H9 (cell line): ENCODE measurements around the gene OR10H3. TPM values are rescaled to one million over a fixed set of nuclear protein-coding genes. Genes with fewer than 3 reads are reported as not detected.

Experiments
- DNase-seq: peaks from one replicate; pipeline ENCODE4 v3.0.0-alpha.2; 2017
- H2AFZ ChIP-seq: one replicate; pipeline ENCODE4 v1.6.1; 2013; ENCODE audit warnings: mild to moderate bottlenecking, low read length, control low read depth, moderate library complexity
- H2AK5ac ChIP-seq: 2 replicates; pipeline ENCODE4 v1.6.1; 2013; ENCODE audit warnings: low read length, control low read depth, mixed read lengths; ENCODE audit not compliant: insufficient read length
- H2BK120ac ChIP-seq: one replicate; pipeline ENCODE4 v1.6.1; 2013; ENCODE audit warnings: low read depth, mild to moderate bottlenecking, low read length, control low read depth, inconsistent platforms; ENCODE audit not compliant: poor library complexity, severe bottlenecking
- H2BK12ac ChIP-seq: 2 replicates; pipeline ENCODE4 v1.6.1; 2013; ENCODE audit warnings: low read length, control low read depth, mixed read lengths, low read depth; ENCODE audit not compliant: insufficient read length
- H2BK15ac ChIP-seq: 2 replicates; pipeline ENCODE4 v1.6.1; 2013; ENCODE audit warnings: low read depth, low read length, control low read depth
- H2BK20ac ChIP-seq: one replicate; pipeline ENCODE4 v1.6.1; 2013; ENCODE audit warnings: low read depth, mild to moderate bottlenecking, low read length, control low read depth, inconsistent platforms; ENCODE audit not compliant: poor library complexity, severe bottlenecking
- H2BK5ac ChIP-seq: 2 replicates; pipeline ENCODE4 v1.6.1; 2013; ENCODE audit warnings: low read length, control low read depth, mixed read lengths; ENCODE audit not compliant: insufficient read length
- H3K14ac ChIP-seq: 2 replicates; pipeline ENCODE4 v1.6.1; 2013; ENCODE audit warnings: low read length, control low read depth; ENCODE audit not compliant: insufficient read depth
- H3K18ac ChIP-seq: 2 replicates; pipeline ENCODE4 v1.6.1; 2013; ENCODE audit warnings: low read depth, mild to moderate bottlenecking, mixed read lengths, low read length, control low read depth; ENCODE audit not compliant: insufficient read length
- H3K23ac ChIP-seq: 2 replicates; pipeline ENCODE4 v1.6.1; 2013; ENCODE audit warnings: low read length, control low read depth, mixed read lengths, low read depth; ENCODE audit not compliant: insufficient read length
- H3K23me2 ChIP-seq: 2 replicates; pipeline ENCODE4 v1.6.1; 2013; ENCODE audit warnings: low read depth, mild to moderate bottlenecking, mixed read lengths, low read length, control low read depth; ENCODE audit not compliant: insufficient read length, poor library complexity, severe bottlenecking
- H3K27ac ChIP-seq: 2 replicates; pipeline ENCODE4 v1.5.1; 2013; ENCODE audit warnings: low read length, control low read depth, mixed read lengths, low read depth; ENCODE audit not compliant: insufficient read length
- H3K27me3 ChIP-seq: 2 replicates; pipeline ENCODE4 v1.6.1; 2013; ENCODE audit warnings: low read length, control low read depth, inconsistent platforms; ENCODE audit not compliant: insufficient read depth
- H3K4ac ChIP-seq: 2 replicates; pipeline ENCODE4 v1.6.1; 2013; ENCODE audit warnings: low read depth, mild to moderate bottlenecking, control low read depth, inconsistent platforms, low read length, moderate library complexity
- H3K4me1 ChIP-seq: 2 replicates; pipeline ENCODE4 v1.6.1; 2013; ENCODE audit warnings: low read length, control low read depth, inconsistent platforms; ENCODE audit not compliant: insufficient read depth
- H3K4me2 ChIP-seq: 2 replicates; pipeline ENCODE4 v1.6.1; 2013; ENCODE audit warnings: low read length, control low read depth, mixed read lengths; ENCODE audit not compliant: insufficient read length, insufficient read depth
- H3K56ac ChIP-seq: 2 replicates; pipeline ENCODE4 v1.6.1; 2013; ENCODE audit warnings: low read depth, mild to moderate bottlenecking, mixed read lengths, low read length, control low read depth; ENCODE audit not compliant: insufficient read length
- H3K79me1 ChIP-seq: 2 replicates; pipeline ENCODE4 v1.6.1; 2013; ENCODE audit warnings: low read depth, mild to moderate bottlenecking, moderate library complexity, low read length, control low read depth, inconsistent platforms; ENCODE audit not compliant: insufficient read depth, poor library complexity, severe bottlenecking
- H3K79me2 ChIP-seq: 2 replicates; pipeline ENCODE4 v1.6.1; 2013; ENCODE audit warnings: low read length, control low read depth, inconsistent platforms; ENCODE audit not compliant: insufficient read depth
- H3K9ac ChIP-seq: 2 replicates; pipeline ENCODE4 v1.6.1; 2013; ENCODE audit warnings: low read length, control low read depth, mixed read lengths; ENCODE audit not compliant: insufficient read length; ENCODE audit errors: extremely low read depth
- H3K9me3 ChIP-seq: one replicate; pipeline ENCODE4 v1.6.1; 2013; ENCODE audit warnings: low read depth, low read length, inconsistent platforms; ENCODE audit not compliant: control insufficient read depth
- H3T11ph ChIP-seq: one replicate; pipeline ENCODE4 v1.6.1; 2013; ENCODE audit warnings: mild to moderate bottlenecking, low read length, control low read depth, inconsistent platforms
- H4K20me1 ChIP-seq: one replicate; pipeline ENCODE4 v1.6.1; 2013; ENCODE audit not compliant: control insufficient read depth, insufficient read length, insufficient read depth
- H4K5ac ChIP-seq: 2 replicates; pipeline ENCODE4 v1.6.1; 2013; ENCODE audit warnings: low read depth, mild to moderate bottlenecking, mixed read lengths, low read length, control low read depth; ENCODE audit not compliant: insufficient read length
- H4K8ac ChIP-seq: replicated peaks from 2 replicates; pipeline ENCODE4 v1.6.1; 2013; ENCODE audit warnings: low read length, control low read depth, mixed read lengths, low read depth; ENCODE audit not compliant: insufficient read length
- H4K91ac ChIP-seq: 2 replicates; pipeline ENCODE4 v1.6.1; 2013; ENCODE audit warnings: low read depth, mild to moderate bottlenecking, moderate library complexity, mixed read lengths, low read length, control low read depth; ENCODE audit not compliant: insufficient read length
- H3K27ac Mint-ChIP-seq, 3 experiments: 2 replicates in 2 of 3; 3 replicates in 1 of 3; pipeline ENCODE4 v1.8.0; 2020 to 2021; ENCODE audit warnings: mixed read lengths in 3 of 3, mild to moderate bottlenecking in 1 of 3, moderate library complexity in 1 of 3
- H3K27me3 Mint-ChIP-seq: 2 replicates; pipeline ENCODE4 v1.8.0; 2021; ENCODE audit warnings: low read depth, mild to moderate bottlenecking, moderate library complexity, mixed read lengths
- H3K36me3 Mint-ChIP-seq, 3 experiments: 2 replicates in 2 of 3; 3 replicates in 1 of 3; pipeline ENCODE4 v1.8.0; 2020 to 2021; ENCODE audit warnings: low read depth in 3 of 3, mixed read lengths in 3 of 3; ENCODE audit not compliant: insufficient read depth in 1 of 3
- H3K4me1 Mint-ChIP-seq, 2 experiments: 2 replicates each; pipeline ENCODE4 v1.8.0; 2020; ENCODE audit warnings: mixed read lengths in 2 of 2
- H3K4me3 Mint-ChIP-seq, 2 experiments: 2 replicates in 1 of 2; 3 replicates in 1 of 2; pipeline ENCODE4 v1.8.0; 2020 to 2021; ENCODE audit warnings: mild to moderate bottlenecking in 2 of 2, mixed read lengths in 2 of 2, moderate library complexity in 1 of 2
- H3K9me3 Mint-ChIP-seq, 2 experiments: 2 replicates in 1 of 2; 3 replicates in 1 of 2; pipeline ENCODE4 v1.8.0; 2020; ENCODE audit warnings: mild to moderate bottlenecking in 2 of 2, mixed read lengths in 2 of 2, moderate library complexity in 1 of 2
- CTCF ChIP-seq: fragments of 200-600 bp; sonication (generic); conservative IDR thresholded peaks from 3 replicates; pipeline ENCODE4 v1.8.0; 2021; ENCODE audit warnings: antibody characterized with exemption, mild to moderate bottlenecking
- WGBS: extraction: QIAGEN DNeasy Blood & Tissue Kit; methylation state at CpG from one replicate; pipeline ENCODE4 v1.1.7; 2013; ENCODE audit warnings: missing lambda C conversion rate, low lambda C conversion rate, mixed read lengths; ENCODE audit not compliant: insufficient read length; ENCODE audit errors: extremely low coverage; 5-methylcytosine and 5-hydroxymethylcytosine counted together
- total RNA-seq: library from RNA; stranded (reverse); gene quantifications from 2 replicates; pipeline ENCODE4 v1.2.1, GENCODE V29; 2021

The OR10H3 gene
- total RNA-seq, 1 experiment from 2014 or later, result not detected

- Histone ChIP-seq H3K4me1 (no peaks in the 10 kb centered on the region), H4K8ac (no peak overlapping the region), H4K91ac (no peak overlapping the region), H3K27me3 (no peaks in the 10 kb centered on the region), H3K18ac (no peak overlapping the region), H2AK5ac (no peak overlapping the region), H3K9ac (no peak overlapping the region), H2BK120ac (no peak overlapping the region), H3K9me3 (peaks cover 92% of the 10 kb centered on the region), H2AFZ (no peak overlapping the region), H3K23ac (no peak overlapping the region), H4K5ac (no peak overlapping the region), H2BK20ac (no peak overlapping the region), H3K79me1 (no peaks in the 10 kb centered on the region), H2BK15ac (no peak overlapping the region), H3K4ac (no peak overlapping the region), H3K79me2 (no peaks in the 10 kb centered on the region), H3T11ph (no peak overlapping the region), H2BK5ac (no peak overlapping the region), H3K4me2 (no peak overlapping the region), H4K20me1 (no peaks in the 10 kb centered on the region), H3K56ac (no peak overlapping the region), H3K27ac (no peak overlapping the region), H3K14ac (no peak overlapping the region), H2BK12ac (no peak overlapping the region), H3K23me2 (no peaks in the 10 kb centered on the region)
- H3K9me3 Mint-ChIP-seq, result peaks cover 88 to 95% of the 10 kb centered on the region in 2 experiments
- H3K27me3 Mint-ChIP-seq, result peaks cover 2% of the 10 kb centered on the region
- no CpG with 5 or more reads among the region's 2 CpGs for WGBS
- H3K36me3 Mint-ChIP-seq, result peaks cover 9 to 51% (median 15%) of the 10 kb centered on the region in 3 experiments; a peak in 6 of 7 replicates
- no peak overlapping the region for H3K4me3 Mint-ChIP-seq
- TF ChIP-seq CTCF, result no peak
- no peak overlapping the region for H3K27ac Mint-ChIP-seq
- no peaks in the 10 kb centered on the region for H3K4me1 Mint-ChIP-seq
- DNase-seq, result no peak
Observed at GRCh38 chr19:15775249-15775648, 37.5 kb downstream of the OR10H3 start.
